Esophagus (tissue), 2 donors: ENCODE measurements around the gene PLAC9. TPM values are rescaled to one million over a fixed set of nuclear protein-coding genes. Genes with fewer than 3 reads are reported as not detected.

ENCODE experiments used
- H3K27ac ChIP-seq, 2 donors: one replicate each; pipeline ENCODE4 v1.5.1; 2013; ENCODE audit warnings: low read depth in 2 of 2, mild to moderate bottlenecking in 2 of 2, inconsistent platforms in 1 of 2, low read length in 1 of 2, moderate library complexity in 1 of 2
- H3K27me3 ChIP-seq, 2 donors: one replicate each; pipeline ENCODE4 v1.6.1; 2013; ENCODE audit warnings: low read length in 2 of 2, control low read depth in 1 of 2, mild to moderate bottlenecking in 1 of 2; ENCODE audit not compliant: insufficient read depth in 2 of 2, control insufficient read depth in 1 of 2
- H3K36me3 ChIP-seq, 2 donors: one replicate each; pipeline ENCODE4 v1.6.1; 2013; ENCODE audit warnings: low read length in 1 of 2; ENCODE audit not compliant: control insufficient read depth in 2 of 2, insufficient read depth in 2 of 2
- H3K4me1 ChIP-seq, 2 donors: one replicate each; pipeline ENCODE4 v1.6.1; 2013; ENCODE audit warnings: low read length in 1 of 2; ENCODE audit not compliant: control insufficient read depth in 2 of 2, insufficient read depth in 2 of 2
- H3K4me3 ChIP-seq, 2 donors: one replicate each; pipeline ENCODE4 v1.5.1; 2013; ENCODE audit warnings: low read length in 2 of 2, mild to moderate bottlenecking in 2 of 2, low read depth in 1 of 2, moderate library complexity in 1 of 2
- H3K9me3 ChIP-seq, 2 donors: one replicate each; pipeline ENCODE4 v1.6.1; 2013; ENCODE audit warnings: mild to moderate bottlenecking in 2 of 2, low read depth in 1 of 2, low read length in 1 of 2, moderate library complexity in 1 of 2; ENCODE audit not compliant: control insufficient read depth in 2 of 2, insufficient read depth in 1 of 2
- WGBS, 2 donors: extraction: QIAGEN DNeasy Blood & Tissue Kit; methylation state at CpG; one replicate each; pipeline ENCODE4 v1.1.7; 2013; 5-methylcytosine and 5-hydroxymethylcytosine counted together
- polyA plus RNA-seq, 2 donors: library from polyadenylated mRNA; stranded (reverse); fragments of 200-250 nt; gene quantifications; one replicate each; pipeline ENCODE4 v1.2.3, GENCODE V29; 2013
- donor health status: healthy with polysubstance abuse.
- donor health status: Bipolar disorder and iron deficiency.

Gene PLAC9
- polyA plus RNA-seq, 2 donors: 5.5 to 5.8 TPM

DNA sequence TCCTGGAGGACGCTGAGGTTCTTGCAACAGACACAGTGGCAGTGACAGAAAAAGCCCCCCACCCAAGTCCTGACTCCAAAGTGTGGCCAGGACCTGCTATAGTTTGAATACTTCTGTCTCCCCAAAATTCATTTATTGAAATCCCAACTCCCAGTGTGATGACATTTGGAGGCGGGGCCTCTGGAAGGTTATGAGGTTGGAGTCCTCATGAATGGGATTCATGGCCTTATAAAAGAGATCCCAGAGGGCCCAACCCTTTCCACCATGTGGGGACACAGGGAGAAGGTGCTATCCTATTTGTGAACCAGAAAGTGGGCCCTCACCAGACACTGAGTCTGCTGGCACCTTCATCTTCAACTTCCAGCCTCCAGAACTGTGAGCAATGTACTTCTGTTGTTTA is 54.5 kb downstream of the PLAC9 start:
- Histone ChIP-seq H3K4me3 (no peak overlapping the region), H3K9me3 (no peaks in the 10 kb centered on the region), H3K27me3 (no peaks in the 10 kb centered on the region), H3K27ac (peak overlapping the region in 1 of 2 donors; percentile 51), H3K36me3 (peaks cover 0 to 2% of the 10 kb centered on the region in 2 donors), H3K4me1 (peaks cover 13 to 32% of the 10 kb centered on the region in 2 donors)
- 95 to 98% methylated on average over 2 of the region's 2 CpGs for WGBS, 2 donors

GRCh38 chr10:80187465-80188409 is 55.2 kb downstream of the PLAC9 start:
- no peaks in the 10 kb centered on the region for H3K27me3 ChIP-seq
- 57 to 60% methylated on average over 16 of the region's 16 CpGs for WGBS, 2 donors
- peaks cover 0 to 2% of the 10 kb centered on the region in 2 donors for H3K36me3 ChIP-seq
- peak overlapping the region; percentile 38 to 51 for H3K27ac ChIP-seq
- H3K9me3 ChIP-seq: no peaks in the 10 kb centered on the region
- H3K4me1 ChIP-seq: peaks cover 13 to 32% of the 10 kb centered on the region in 2 donors
- no peak overlapping the region for H3K4me3 ChIP-seq

GRCh38 chr10:80188713-80189112 is 56.2 kb downstream of the PLAC9 start:
- WGBS, 2 donors: 92 to 93% methylated on average over 9 of the region's 9 CpGs
- no peak overlapping the region for H3K4me3 ChIP-seq
- H3K27me3 ChIP-seq: no peaks in the 10 kb centered on the region
- H3K27ac ChIP-seq: no peak overlapping the region
- no peaks in the 10 kb centered on the region for H3K36me3 ChIP-seq
- H3K4me1 ChIP-seq: peaks cover 8 to 23% of the 10 kb centered on the region in 2 donors
- no peaks in the 10 kb centered on the region for H3K9me3 ChIP-seq

GRCh38 chr10:80191589-80192270 is 59.2 kb downstream of the PLAC9 start:
- Histone ChIP-seq H3K36me3 (peaks cover 0 to 7% of the 10 kb centered on the region in 2 donors), H3K27ac (peak overlapping the region; percentile 73 to 87), H3K4me3 (no peak overlapping the region), H3K27me3 (no peaks in the 10 kb centered on the region), H3K9me3 (no peaks in the 10 kb centered on the region), H3K4me1 (peaks cover 12 to 23% of the 10 kb centered on the region in 2 donors)
- WGBS, 2 donors: 61 to 67% methylated on average over 16 of the region's 16 CpGs

DNA sequence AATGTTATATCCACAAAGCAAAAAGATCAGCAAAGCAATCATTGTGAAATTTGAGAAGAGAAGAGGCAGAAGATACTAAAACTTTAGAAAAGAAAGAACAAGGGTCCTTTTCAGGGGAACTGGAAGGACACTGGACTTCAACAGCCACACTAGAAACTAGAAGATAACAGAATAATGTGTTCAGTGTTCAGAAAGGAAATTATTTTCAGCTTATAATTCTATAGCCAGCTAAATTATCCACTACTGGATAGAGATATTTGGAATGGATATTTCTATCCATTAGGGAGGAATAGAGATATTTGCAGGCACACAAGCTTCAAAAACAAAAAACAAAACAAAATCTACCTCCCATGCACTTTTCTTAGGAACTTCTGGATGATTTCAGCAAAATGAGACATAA is 60.0 kb downstream of the PLAC9 start:
- peaks cover 9 to 22% of the 10 kb centered on the region in 2 donors for H3K4me1 ChIP-seq
- H3K4me3 ChIP-seq: no peak overlapping the region
- H3K27ac ChIP-seq: no peak overlapping the region
- H3K9me3 ChIP-seq: no peaks in the 10 kb centered on the region
- H3K27me3 ChIP-seq: no peaks in the 10 kb centered on the region
- H3K36me3 ChIP-seq: peaks cover 0 to 7% of the 10 kb centered on the region in 2 donors

DNA sequence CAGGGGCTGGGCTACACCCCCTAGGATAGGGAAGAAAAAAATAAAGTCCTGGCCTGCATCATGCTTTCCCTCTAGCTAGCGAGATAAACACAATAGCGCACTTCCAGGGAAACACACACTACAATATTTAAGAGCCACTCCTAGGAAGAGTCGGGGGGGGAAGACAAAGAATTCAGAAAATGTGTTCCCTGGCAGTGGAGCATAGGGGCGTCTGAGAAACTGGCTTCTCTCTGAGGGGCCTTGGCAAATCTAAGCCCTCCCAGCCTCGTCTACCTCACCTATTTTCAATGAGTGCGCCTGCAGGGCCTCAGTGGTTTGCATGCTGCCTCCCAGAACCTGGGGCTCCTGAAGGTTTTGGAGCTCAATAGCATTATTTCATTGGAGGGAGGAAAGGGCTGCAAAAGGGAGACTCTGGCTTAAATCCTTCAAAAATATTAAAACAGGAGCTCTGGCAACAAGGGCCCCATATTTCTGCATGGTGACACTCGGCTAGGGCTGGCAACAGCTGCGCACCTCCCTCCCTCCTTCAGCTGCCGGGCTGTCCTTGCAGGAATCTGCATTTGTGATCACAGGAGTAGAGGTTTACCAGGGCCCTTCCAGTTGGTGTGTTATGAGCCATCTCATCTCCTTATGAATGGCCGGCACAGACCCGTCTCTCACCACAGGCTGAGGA is 62.0 kb downstream of the PLAC9 start:
- H3K36me3 ChIP-seq: peaks cover 0 to 7% of the 10 kb centered on the region in 2 donors
- peaks cover 4 to 19% of the 10 kb centered on the region in 2 donors for H3K4me1 ChIP-seq
- H3K9me3 ChIP-seq: no peaks in the 10 kb centered on the region
- H3K4me3 ChIP-seq: no peak overlapping the region
- 66 to 83% methylated on average over 11 of the region's 11 CpGs for WGBS, 2 donors
- H3K27ac ChIP-seq: peak overlapping the region in 1 of 2 donors; percentile 64
- H3K27me3 ChIP-seq: no peaks in the 10 kb centered on the region

Other genes starting within 250 kb of the PLAC9 start
- gene SFTPD, start 183.6 kb upstream of the PLAC9 start, polyA plus RNA-seq: 1 to 10 TPM in 1 of 2 donors, under 1 TPM in 1; 0.79 to 1.3 TPM
- 10 to 100 TPM; 24.9 to 39.3 TPM for gene TMEM254, start 54.1 kb upstream of the PLAC9 start, polyA plus RNA-seq
- 100 to 1,000 TPM; 155 to 287 TPM for gene ANXA11, start 72.8 kb downstream of the PLAC9 start, polyA plus RNA-seq
- gene MAT1A, start 156.9 kb downstream of the PLAC9 start, polyA plus RNA-seq: under 1 TPM; 0.14 to 0.22 TPM
- gene DYDC1, start 224.0 kb downstream of the PLAC9 start, polyA plus RNA-seq: not detected
- under 1 TPM; 0.34 to 0.77 TPM for gene DYDC2, start 224.1 kb downstream of the PLAC9 start, polyA plus RNA-seq